ENCODE data around the gene ZNF586.
A peak's percentile ranks its signal among the peaks of the same experiment; 100 is the strongest.
"Not testable (repeated sequence)": the region's sequence is repeated elsewhere in the genome, so short reads cannot be mapped to it uniquely, and the experiment has no call there.

Gene ZNF586

GRCh38 chr19:57769345-57770131, at the start of gene ZNF586:
Gene ZNF586 (plus strand): TSS chr19:57769676. CDS start chr19:57769843, 167 bp downstream.
- peak; percentile 85 to 94 for DNase-seq

- no peak for DNase-seq
Observed at GRCh38 chr19:57719901-57720519, 49.5 kb upstream of the ZNF586 start.

- DNase-seq, result no peak
Observed at GRCh38 chr19:57720878-57721277, 48.6 kb upstream of the ZNF586 start.

- peak in 1 of 2 experiments; percentile 46 for DNase-seq
Observed at GRCh38 chr19:57738320-57738719, 31.2 kb upstream of the ZNF586 start.

GRCh38 chr19:57738770-57739169, 30.7 kb upstream of the ZNF586 start:
- not testable (repeated sequence) for DNase-seq

- DNase-seq, result peak; percentile 90 to 95
Observed at GRCh38 chr19:57746580-57747471, 22.6 kb upstream of the ZNF586 start, which contains the start of gene ZNF776. Gene ZNF776 (plus strand): TSS chr19:57746815. CDS start chr19:57747059, 244 bp downstream.

- no peak for DNase-seq
Observed at GRCh38 chr19:57747472-57747807, 22.0 kb upstream of the ZNF586 start.

GRCh38 chr19:57748029-57748428, 21.4 kb upstream of the ZNF586 start:
- DNase-seq, result peak in 1 of 2 experiments; percentile 1

GRCh38 chr19:57754091-57754673, 15.3 kb upstream of the ZNF586 start:
- DNase-seq, result no peak

GRCh38 chr19:57755031-57755430, 14.4 kb upstream of the ZNF586 start:
- DNase-seq, result no peak

- no peak for DNase-seq
Observed at GRCh38 chr19:57757941-57758340, 11.5 kb upstream of the ZNF586 start.

GRCh38 chr19:57759096-57759495, 10.4 kb upstream of the ZNF586 start:
- no peak for DNase-seq

- no peak for DNase-seq
Observed at GRCh38 chr19:57771417-57771816, 1.9 kb downstream of the ZNF586 start.

- no peak for DNase-seq
Observed at GRCh38 chr19:57773488-57773887, 4.0 kb downstream of the ZNF586 start.

GRCh38 chr19:57776764-57777296, 7.4 kb downstream of the ZNF586 start:
- DNase-seq, result no peak

- DNase-seq, result no peak
Observed at GRCh38 chr19:57778336-57778735, 8.9 kb downstream of the ZNF586 start.

GRCh38 chr19:57779220-57779845, 9.9 kb downstream of the ZNF586 start:
- no peak for DNase-seq

GRCh38 chr19:57786286-57786685, 16.8 kb downstream of the ZNF586 start:
- DNase-seq, result no peak

- DNase-seq, result no peak
Observed at GRCh38 chr19:57786906-57787305, 17.4 kb downstream of the ZNF586 start.

GRCh38 chr19:57788114-57788692, 18.7 kb downstream of the ZNF586 start:
- no peak for DNase-seq

GRCh38 chr19:57789288-57789687, 19.8 kb downstream of the ZNF586 start:
- no peak for DNase-seq

- DNase-seq, result not testable (repeated sequence)
Observed at GRCh38 chr19:57796580-57796979, 27.1 kb downstream of the ZNF586 start.

All from NCI-H526 (cell line).